AG04449 (cell line): Measurements from ENCODE around the gene PODXL2.

Experiments
- CTCF ChIA-PET: fragments of 350-600 bp; formaldehyde crosslinking; extraction: SDS; loops from one replicate; lab custom pipeline; 2021; ENCODE audit warnings: antibody characterized with exemption; lab: Yijun Ruan, JAX
- POLR2A ChIA-PET: fragments of 400-600, 350-600 bp; formaldehyde crosslinking; extraction: SDS; loops from one replicate; lab custom pipeline; 2020; ENCODE audit warnings: antibody characterized with exemption, inconsistent platforms; lab: Yijun Ruan, JAX
- DNase-seq: peaks from one replicate; pipeline ENCODE4 v3.0.0-alpha.2; 2010; ENCODE audit warnings: low read depth, low spot score
- H3K4me3 ChIP-seq: 2 replicates; pipeline ENCODE4 v1.5.1; 2011; ENCODE audit warnings: low read depth, mild to moderate bottlenecking, control low read depth, low read length
- TF ChIP-seq, protein P1 (sequence below): IDR thresholded peaks from one replicate; pipeline ENCODE4 v1.5.1; 2011; ENCODE audit warnings: mild to moderate bottlenecking, moderate library complexity, low read length, control low read depth, inconsistent platforms; ENCODE audit not compliant: insufficient read depth; ENCODE audit errors: missing control alignments

PODXL2 gene

DNA sequence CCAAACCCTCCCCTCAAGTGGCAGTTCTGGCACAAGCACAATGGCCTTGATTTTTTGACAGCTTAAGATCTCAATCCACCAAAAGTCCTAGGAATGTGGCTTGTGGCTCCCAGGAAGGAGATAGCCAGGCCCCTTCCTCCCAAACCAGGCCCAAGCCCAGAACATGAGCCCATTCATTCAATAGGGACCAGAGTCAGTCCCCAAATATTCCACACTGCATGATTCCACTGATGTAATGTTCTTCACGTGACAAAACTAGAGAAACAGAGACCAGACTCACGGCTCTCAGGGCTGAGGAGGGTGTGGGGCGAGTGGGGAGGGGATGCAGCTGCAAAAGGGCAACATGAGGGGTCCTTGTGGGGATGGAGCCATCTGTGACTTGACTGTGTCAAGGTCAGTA, 69.3 kb downstream of the PODXL2 start:
- ChIA-PET POLR2A (no interaction called here), CTCF (interaction anchor here (1.9 to 4.2 kb wide), 3 partner anchors 9 to 273 kb away, joined by 4 to 28 read pairs (median 10); no protein-coding TSS in a partner anchor)
- no peak overlapping the region for H3K4me3 ChIP-seq
- no peak for DNase-seq
- TF ChIP-seq, protein P1, sequence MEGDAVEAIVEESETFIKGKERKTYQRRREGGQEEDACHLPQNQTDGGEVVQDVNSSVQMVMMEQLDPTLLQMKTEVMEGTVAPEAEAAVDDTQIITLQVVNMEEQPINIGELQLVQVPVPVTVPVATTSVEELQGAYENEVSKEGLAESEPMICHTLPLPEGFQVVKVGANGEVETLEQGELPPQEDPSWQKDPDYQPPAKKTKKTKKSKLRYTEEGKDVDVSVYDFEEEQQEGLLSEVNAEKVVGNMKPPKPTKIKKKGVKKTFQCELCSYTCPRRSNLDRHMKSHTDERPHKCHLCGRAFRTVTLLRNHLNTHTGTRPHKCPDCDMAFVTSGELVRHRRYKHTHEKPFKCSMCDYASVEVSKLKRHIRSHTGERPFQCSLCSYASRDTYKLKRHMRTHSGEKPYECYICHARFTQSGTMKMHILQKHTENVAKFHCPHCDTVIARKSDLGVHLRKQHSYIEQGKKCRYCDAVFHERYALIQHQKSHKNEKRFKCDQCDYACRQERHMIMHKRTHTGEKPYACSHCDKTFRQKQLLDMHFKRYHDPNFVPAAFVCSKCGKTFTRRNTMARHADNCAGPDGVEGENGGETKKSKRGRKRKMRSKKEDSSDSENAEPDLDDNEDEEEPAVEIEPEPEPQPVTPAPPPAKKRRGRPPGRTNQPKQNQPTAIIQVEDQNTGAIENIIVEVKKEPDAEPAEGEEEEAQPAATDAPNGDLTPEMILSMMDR: no peak

DNA sequence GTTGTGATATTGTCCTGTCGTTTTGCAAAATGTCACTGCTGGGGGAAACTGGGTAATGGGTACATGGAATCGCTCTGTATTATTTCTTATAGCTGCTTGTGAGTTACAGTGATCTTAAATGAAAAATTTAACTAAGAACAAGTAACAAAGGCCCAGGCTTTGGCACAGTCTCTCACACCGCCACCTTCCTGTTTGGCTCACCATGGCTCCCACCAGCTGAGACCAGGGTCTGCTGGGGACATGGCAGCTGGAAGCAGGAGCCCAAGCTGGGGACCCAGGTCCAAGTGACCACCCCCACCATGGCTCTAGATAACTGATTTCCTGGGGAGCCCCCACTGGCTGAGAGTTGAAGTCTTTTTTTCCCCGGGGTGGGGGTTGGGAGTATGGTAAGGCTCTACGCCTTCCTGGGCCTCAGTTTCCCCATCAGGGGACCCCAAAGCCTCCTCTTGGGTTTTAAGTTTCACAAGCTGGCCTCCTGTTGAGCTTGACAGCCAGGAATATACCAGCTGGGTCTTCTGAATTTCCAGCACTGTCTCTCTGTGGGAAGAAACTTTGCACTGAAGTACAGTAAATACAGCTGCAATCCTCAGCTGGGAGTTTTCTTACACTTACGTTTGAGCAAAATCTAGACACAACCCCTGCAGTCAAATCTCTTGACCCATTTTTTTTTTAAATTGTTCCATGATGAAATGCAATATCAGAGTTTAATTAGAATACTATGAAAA, 69.9 kb downstream of the PODXL2 start:
- ChIA-PET CTCF (interaction anchor here (0.7 to 4.2 kb wide), 5 partner anchors 13 to 272 kb away, joined by 3 to 28 read pairs (median 3); no protein-coding TSS in a partner anchor), POLR2A (interaction anchor here (1.0 kb wide), 1 partner anchor 9 kb away, joined by 3 read pairs; no protein-coding TSS in a partner anchor)
- DNase-seq: no peak
- no peak overlapping the region for H3K4me3 ChIP-seq
- TF ChIP-seq, protein P1: no peak

DNA sequence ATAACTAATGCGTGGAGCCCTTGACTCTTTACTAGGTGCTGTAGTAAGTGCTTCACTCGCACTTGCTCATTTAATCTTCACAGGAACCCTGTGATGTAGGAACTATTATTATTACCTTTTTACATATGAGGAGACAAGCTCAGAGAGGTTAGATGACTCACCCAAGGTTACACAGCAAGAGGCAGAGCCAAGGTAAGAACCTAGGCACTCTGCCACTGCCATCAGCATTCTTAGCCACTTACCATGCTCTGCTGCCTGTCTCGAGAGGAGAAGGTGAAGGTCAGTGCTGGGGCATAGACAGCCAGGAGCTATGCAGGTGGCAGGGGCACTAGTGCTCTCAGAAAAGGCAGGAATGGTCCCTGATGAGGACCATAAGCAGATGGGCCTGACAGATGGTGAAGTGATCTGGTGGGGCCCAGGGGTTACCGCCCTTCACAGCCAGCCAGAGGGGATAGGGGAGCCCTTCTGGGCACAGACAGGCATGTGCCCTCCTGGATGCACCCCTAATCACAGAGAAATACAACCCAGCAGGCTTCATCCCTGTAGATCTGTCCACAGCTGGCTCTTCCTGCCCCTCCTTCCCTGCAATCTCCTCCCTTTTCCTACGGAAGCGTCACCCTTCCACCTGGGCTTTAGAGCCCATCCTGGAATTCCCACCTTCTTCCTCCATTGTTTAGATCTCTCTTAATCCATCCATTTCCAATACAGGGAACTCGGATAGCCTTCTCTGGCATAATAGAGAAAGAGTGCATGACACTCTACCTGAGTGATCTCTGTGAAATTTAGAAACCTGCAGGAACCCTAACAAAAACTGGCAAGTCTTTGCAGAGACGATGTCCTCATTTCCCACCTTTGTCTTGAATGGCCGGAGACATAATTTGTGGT, 70.7 kb downstream of the PODXL2 start:
- no peak overlapping the region for H3K4me3 ChIP-seq
- DNase-seq: no peak
- TF ChIP-seq, protein P1: no peak
- ChIA-PET POLR2A (interaction anchor here (1.0 kb wide), 1 partner anchor 10 kb away, joined by 3 read pairs; no protein-coding TSS in a partner anchor), CTCF (interaction anchor here (0.7 to 3.0 kb wide), 6 partner anchors 8 to 271 kb away, joined by 3 to 12 read pairs (median 3); no protein-coding TSS in a partner anchor)

DNA sequence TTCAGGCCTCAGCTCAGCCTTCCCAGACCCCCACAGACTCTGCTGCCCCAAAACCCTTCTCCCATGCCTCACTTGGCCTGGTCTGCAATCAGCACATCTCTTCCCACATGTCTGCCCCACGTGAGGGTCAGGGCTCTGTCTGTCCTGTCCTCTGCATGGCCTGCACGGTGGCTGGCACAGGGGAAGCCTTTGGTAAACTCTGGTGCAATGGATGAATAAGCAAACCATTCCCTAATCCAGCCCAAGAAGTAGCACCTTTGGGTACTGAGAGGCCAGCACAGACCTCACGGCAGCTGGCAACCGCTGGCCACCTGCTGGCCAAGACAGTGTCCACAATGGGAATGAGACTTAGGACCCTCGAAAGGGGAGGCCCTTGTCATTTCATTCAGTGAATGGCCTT, 71.4 kb downstream of the PODXL2 start:
- POLR2A ChIA-PET: no interaction called here
- no peak overlapping the region for H3K4me3 ChIP-seq
- DNase-seq: no peak
- TF ChIP-seq, protein P1: no peak
- CTCF ChIA-PET: interaction anchor here (0.8 to 3.0 kb wide), 2 partner anchors 9 to 20 kb away, joined by 3 to 12 read pairs; no protein-coding TSS in a partner anchor

DNA sequence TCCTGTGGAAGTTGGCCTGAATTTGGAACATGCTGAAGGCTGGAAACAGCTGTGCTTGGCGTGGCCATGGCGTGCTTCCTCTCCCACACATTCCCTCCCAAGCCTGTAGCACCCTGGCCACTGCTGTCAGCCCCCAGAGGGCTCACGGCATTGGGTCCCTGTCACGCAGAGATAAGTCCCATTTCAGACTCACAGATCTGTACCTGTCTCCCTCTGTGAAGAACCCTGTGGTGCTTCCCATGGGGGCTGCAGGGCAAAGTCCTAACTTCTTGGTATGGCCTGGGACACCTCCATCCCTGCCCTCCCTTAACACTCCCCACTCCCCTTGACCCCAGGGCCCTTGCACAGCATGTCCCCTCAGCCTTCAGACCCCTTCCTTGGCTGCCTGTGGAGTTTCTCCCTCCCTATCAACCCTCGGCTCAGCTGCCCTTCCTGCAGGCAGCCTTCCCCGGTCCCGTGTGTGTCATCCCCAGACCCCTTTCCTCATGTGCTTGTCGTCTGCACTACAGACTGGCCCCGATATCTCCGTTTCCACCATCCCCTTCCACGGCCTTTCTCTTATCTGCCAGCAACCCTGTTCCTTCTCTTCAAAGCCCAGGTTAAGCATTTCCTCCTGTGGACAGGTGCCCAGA, 72.4 kb downstream of the PODXL2 start:
- no peak overlapping the region for H3K4me3 ChIP-seq
- DNase-seq: no peak
- TF ChIP-seq, protein P1: no peak
- ChIA-PET POLR2A (no interaction called here), CTCF (interaction anchor here (1.1 to 3.0 kb wide), 3 partner anchors 10 to 18 kb away, joined by 3 to 12 read pairs (median 3); no protein-coding TSS in a partner anchor)
